GM23248 (cell line): ENCODE data around the gene CEP57.

ENCODE experiments used
- EZH2 ChIP-seq: fragments of 200-600 bp; sonication (generic); IDR thresholded peaks from 2 replicates; pipeline ENCODE4 v1.6.1; 2018; ENCODE audit warnings: antibody characterized with exemption, mild to moderate bottlenecking; ENCODE audit not compliant: insufficient read depth, poor library complexity, severe bottlenecking
- EZH2phosphoT487 ChIP-seq: fragments of 200-600 bp; sonication (generic); IDR thresholded peaks from 2 replicates; pipeline ENCODE4 v1.6.1; 2018; ENCODE audit warnings: antibody characterized with exemption, moderate library complexity, mild to moderate bottlenecking, low read depth; ENCODE audit not compliant: insufficient read depth

DNA sequence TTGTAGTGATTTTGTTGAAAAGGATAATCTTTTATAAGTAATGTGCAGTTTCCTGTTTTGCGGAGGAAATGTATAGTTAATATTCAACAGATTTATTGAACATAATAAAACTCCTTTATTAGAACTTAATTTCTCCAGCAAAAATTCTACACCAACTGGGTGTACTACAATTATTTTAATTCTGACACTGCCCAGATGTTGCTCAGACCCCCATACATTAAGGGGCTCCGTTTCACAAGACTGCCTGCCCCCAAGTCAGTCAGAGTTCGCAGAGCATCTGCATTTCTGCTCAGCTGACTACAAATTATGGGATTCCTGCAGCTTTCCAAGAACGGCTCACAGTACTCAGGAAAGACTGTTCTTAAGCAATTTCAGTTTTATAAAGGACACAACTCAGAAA, 6.2 kb downstream of the CEP57 start:
- TF ChIP-seq EZH2, result no peak
- no peak for TF ChIP-seq EZH2phosphoT487
